Activated CD4-positive, alpha-beta T cell treated with anti-CD3 and anti-CD28 coated beads, Interleukin-2, amount 10 ng/mL, durations not matched to agents 24 days and 14 days (primary cell): ENCODE results near the gene ARRDC4. TPM values are rescaled to one million over a fixed set of nuclear protein-coding genes. Genes with fewer than 3 reads are reported as not detected.

ENCODE experiments used
- DNase-seq: peaks from one replicate; pipeline ENCODE4 v3.0.0; 2022
- H3K27ac Mint-ChIP-seq: one replicate; pipeline ENCODE4 v1.8.0; 2022; ENCODE audit warnings: mild to moderate bottlenecking, mixed read lengths
- H3K27me3 Mint-ChIP-seq: one replicate; pipeline ENCODE4 v1.8.0; 2022; ENCODE audit warnings: mixed read lengths
- H3K36me3 Mint-ChIP-seq: one replicate; pipeline ENCODE4 v1.8.0; 2022; ENCODE audit warnings: low read depth, mild to moderate bottlenecking, mixed read lengths
- H3K4me1 Mint-ChIP-seq: one replicate; pipeline ENCODE4 v1.8.0; 2021; ENCODE audit warnings: mixed read lengths
- H3K4me3 Mint-ChIP-seq: one replicate; pipeline ENCODE4 v1.8.0; 2022; ENCODE audit warnings: mild to moderate bottlenecking, moderate library complexity, mixed read lengths
- H3K9me3 Mint-ChIP-seq: one replicate; pipeline ENCODE4 v1.8.0; 2021; ENCODE audit warnings: mixed read lengths
- intact Hi-C: fragments of 100-400 bp; cut with micrococcal nuclease; formaldehyde crosslinking; loops from one replicate; pipeline ENCODE4 v1.15.1; 2023
- total RNA-seq: library from RNA; stranded (reverse); gene quantifications from 2 replicates; pipeline ENCODE4 v1.2.3, GENCODE V29; 2022

The ARRDC4 gene
- total RNA-seq, result 1.0 and 1.1 TPM in 2 replicates

- peak within 1 kb of the TSS; percentile 89 for H3K27ac Mint-ChIP-seq
- H3K4me3 Mint-ChIP-seq, result peak within 1 kb of the TSS; percentile 70
- H3K9me3 Mint-ChIP-seq, result no peaks in the 10 kb centered on the region
- peaks cover 18% of the 10 kb centered on the region for H3K27me3 Mint-ChIP-seq
- intact Hi-C loops, result loop anchor here (10.0 kb wide), 1 partner anchor 684 kb away; the partner anchor contains the start of gene IGF1R
- DNase-seq, result peak; percentile 99
- H3K36me3 Mint-ChIP-seq, result peaks cover 2% of the 10 kb centered on the region
- H3K4me1 Mint-ChIP-seq, result peaks cover 19% of the 10 kb centered on the region
Measured at GRCh38 chr15:97960364-97961066, at the start of gene ARRDC4. TSS of gene ARRDC4 (plus strand) at chr15:97960703. CDS start at chr15:97960862, 159 bp downstream.

- Mint-ChIP-seq H3K27ac (no peak overlapping the region), H3K9me3 (no peaks in the 10 kb centered on the region), H3K36me3 (no peaks in the 10 kb centered on the region), H3K4me3 (no peak overlapping the region), H3K4me1 (no peaks in the 10 kb centered on the region), H3K27me3 (peaks cover 6% of the 10 kb centered on the region)
- intact Hi-C loops, result no loop called here
- peak; percentile 24 for DNase-seq
Measured at GRCh38 chr15:97914711-97915110, 45.8 kb upstream of the ARRDC4 start.

GRCh38 chr15:97915261-97915660 is 45.2 kb upstream of the ARRDC4 start:
- peak; percentile 13 for DNase-seq
- Mint-ChIP-seq H3K4me3 (no peak overlapping the region), H3K27ac (no peak overlapping the region), H3K36me3 (no peaks in the 10 kb centered on the region), H3K9me3 (no peaks in the 10 kb centered on the region), H3K27me3 (peaks cover 6% of the 10 kb centered on the region), H3K4me1 (no peaks in the 10 kb centered on the region)
- intact Hi-C loops, result no loop called here

- Mint-ChIP-seq H3K27me3 (peaks cover 7% of the 10 kb centered on the region), H3K4me3 (no peak overlapping the region), H3K4me1 (no peaks in the 10 kb centered on the region), H3K36me3 (no peaks in the 10 kb centered on the region), H3K27ac (no peak overlapping the region), H3K9me3 (peaks cover 5% of the 10 kb centered on the region)
- intact Hi-C loops, result no loop called here
- peak; percentile 17 for DNase-seq
Measured at GRCh38 chr15:97921296-97921865, 39.1 kb upstream of the ARRDC4 start.

GRCh38 chr15:97929456-97930229 is 30.9 kb upstream of the ARRDC4 start:
- Mint-ChIP-seq H3K9me3 (peaks cover 3% of the 10 kb centered on the region), H3K4me1 (no peaks in the 10 kb centered on the region), H3K27me3 (no peaks in the 10 kb centered on the region), H3K27ac (no peak overlapping the region), H3K4me3 (no peak overlapping the region), H3K36me3 (no peaks in the 10 kb centered on the region)
- intact Hi-C loops, result no loop called here
- DNase-seq, result peak; percentile 6

- peak; percentile 15 for DNase-seq
- H3K27ac Mint-ChIP-seq, result no peak overlapping the region
- peaks cover 1% of the 10 kb centered on the region for H3K27me3 Mint-ChIP-seq
- peaks cover 3% of the 10 kb centered on the region for H3K9me3 Mint-ChIP-seq
- H3K36me3 Mint-ChIP-seq, result no peaks in the 10 kb centered on the region
- intact Hi-C loops, result no loop called here
- H3K4me3 Mint-ChIP-seq, result no peak overlapping the region
- H3K4me1 Mint-ChIP-seq, result no peaks in the 10 kb centered on the region
Measured at GRCh38 chr15:97930230-97930629, 30.3 kb upstream of the ARRDC4 start.

- H3K36me3 Mint-ChIP-seq, result no peaks in the 10 kb centered on the region
- no peak overlapping the region for H3K27ac Mint-ChIP-seq
- intact Hi-C loops, result no loop called here
- no peak overlapping the region for H3K4me3 Mint-ChIP-seq
- no peak for DNase-seq
- no peaks in the 10 kb centered on the region for H3K4me1 Mint-ChIP-seq
- H3K9me3 Mint-ChIP-seq, result peaks cover 3% of the 10 kb centered on the region
- H3K27me3 Mint-ChIP-seq, result peaks cover 2% of the 10 kb centered on the region
Measured at GRCh38 chr15:97931314-97931713, 29.2 kb upstream of the ARRDC4 start.

- Mint-ChIP-seq H3K36me3 (no peaks in the 10 kb centered on the region), H3K9me3 (peaks cover 3% of the 10 kb centered on the region), H3K4me3 (no peak overlapping the region), H3K27me3 (peaks cover 2% of the 10 kb centered on the region), H3K27ac (no peak overlapping the region), H3K4me1 (no peaks in the 10 kb centered on the region)
- intact Hi-C loops, result no loop called here
- no peak for DNase-seq
Measured at GRCh38 chr15:97933589-97933988, 26.9 kb upstream of the ARRDC4 start.

- Mint-ChIP-seq H3K27ac (no peak overlapping the region), H3K36me3 (no peaks in the 10 kb centered on the region), H3K9me3 (no peaks in the 10 kb centered on the region), H3K4me3 (no peak overlapping the region), H3K4me1 (no peaks in the 10 kb centered on the region), H3K27me3 (no peaks in the 10 kb centered on the region)
- intact Hi-C loops, result no loop called here
- DNase-seq, result no peak
Measured at GRCh38 chr15:97940993-97941392, 19.5 kb upstream of the ARRDC4 start.

- Mint-ChIP-seq H3K4me3 (no peak overlapping the region), H3K36me3 (no peaks in the 10 kb centered on the region), H3K27me3 (no peaks in the 10 kb centered on the region), H3K9me3 (no peaks in the 10 kb centered on the region), H3K27ac (no peak overlapping the region), H3K4me1 (no peaks in the 10 kb centered on the region)
- no peak for DNase-seq
- intact Hi-C loops, result no loop called here
Measured at GRCh38 chr15:97941572-97941971, 18.9 kb upstream of the ARRDC4 start.

GRCh38 chr15:97944724-97945123 is 15.8 kb upstream of the ARRDC4 start:
- Mint-ChIP-seq H3K9me3 (no peaks in the 10 kb centered on the region), H3K4me1 (no peaks in the 10 kb centered on the region), H3K27me3 (no peaks in the 10 kb centered on the region), H3K4me3 (no peak overlapping the region), H3K27ac (no peak overlapping the region), H3K36me3 (no peaks in the 10 kb centered on the region)
- intact Hi-C loops, result no loop called here
- no peak for DNase-seq

GRCh38 chr15:97947465-97948260 is 12.8 kb upstream of the ARRDC4 start:
- H3K9me3 Mint-ChIP-seq, result no peaks in the 10 kb centered on the region
- no peaks in the 10 kb centered on the region for H3K4me1 Mint-ChIP-seq
- intact Hi-C loops, result no loop called here
- no peak overlapping the region for H3K4me3 Mint-ChIP-seq
- no peaks in the 10 kb centered on the region for H3K27me3 Mint-ChIP-seq
- no peak for DNase-seq
- no peak overlapping the region for H3K27ac Mint-ChIP-seq
- H3K36me3 Mint-ChIP-seq, result no peaks in the 10 kb centered on the region

- intact Hi-C loops, result no loop called here
- Mint-ChIP-seq H3K27ac (no peak overlapping the region), H3K27me3 (peaks cover 1% of the 10 kb centered on the region), H3K9me3 (no peaks in the 10 kb centered on the region), H3K36me3 (no peaks in the 10 kb centered on the region), H3K4me3 (no peak overlapping the region), H3K4me1 (no peaks in the 10 kb centered on the region)
- no peak for DNase-seq
Measured at GRCh38 chr15:97953254-97953653, 7.2 kb upstream of the ARRDC4 start.
